Measurements from ENCODE around the gene ZNF445. TPM values are rescaled to one million over a fixed set of nuclear protein-coding genes. Genes with fewer than 3 reads are reported as not detected.

ZNF445 gene
- total RNA-seq, 1 experiment from 2014 or later, result 11.9 TPM

DNA sequence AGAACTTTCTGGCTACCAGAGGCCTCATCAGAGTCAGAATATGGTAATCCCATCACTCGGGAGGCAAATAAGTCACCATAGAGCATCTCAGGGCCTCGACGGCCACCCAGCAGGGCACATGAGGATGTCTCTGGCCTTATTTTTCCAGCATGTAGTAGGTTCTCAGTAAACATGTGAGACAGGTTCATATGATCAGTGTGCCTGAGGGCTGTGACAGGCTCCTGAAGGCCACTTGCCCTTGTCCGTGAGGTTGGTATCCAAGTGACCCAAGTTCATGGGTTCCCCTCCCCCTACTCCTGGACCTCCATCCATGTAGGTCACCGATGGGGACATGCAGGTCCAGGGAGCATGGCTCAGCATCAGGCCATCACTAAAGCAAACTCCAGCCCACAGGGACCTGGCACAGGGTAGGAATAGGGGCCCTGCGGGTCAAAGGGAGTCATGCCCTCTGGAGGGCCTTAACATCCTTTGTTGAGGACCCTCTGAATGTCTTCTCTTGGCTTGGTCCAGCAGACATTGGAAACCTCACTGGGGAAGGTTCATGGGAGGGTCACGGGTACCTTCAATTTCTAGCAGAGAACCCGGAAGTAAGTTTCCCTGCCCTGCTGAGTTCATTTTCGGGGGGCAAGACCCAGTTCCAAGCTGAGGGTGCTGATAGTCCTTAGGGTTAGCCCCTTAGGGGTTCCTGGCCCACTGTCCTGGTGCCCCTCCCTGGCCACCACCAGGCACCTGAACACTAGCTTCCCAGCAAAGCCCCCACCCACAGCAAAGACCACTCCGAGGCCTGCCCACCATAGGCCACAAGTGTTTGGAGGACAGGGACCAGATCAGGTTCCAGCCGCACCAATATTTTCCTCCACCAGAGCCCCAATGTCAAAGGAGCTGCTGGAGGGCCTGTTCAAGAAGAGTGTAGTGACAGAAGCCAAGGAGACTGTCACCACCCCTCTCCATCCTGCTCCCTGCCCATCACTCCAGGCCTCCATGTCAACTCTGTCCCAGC is 61.1 kb downstream of the ZNF445 start:
- Histone ChIP-seq H3K27ac (ENCODE audit: low read length) (no peak overlapping the region), H3K9me3 (ENCODE audit: control insufficient read depth, insufficient read depth, low read depth, low read length) (no peaks in the 10 kb centered on the region), H3K27me3 (ENCODE audit: control insufficient read depth, insufficient read depth, low read length) (no peaks in the 10 kb centered on the region), H3K4me3 (ENCODE audit: low read depth in 2 of 2, low read length in 2 of 2) (no peak overlapping the region), H3K4me1 (ENCODE audit: control insufficient read depth, insufficient read depth, low read length) (no peaks in the 10 kb centered on the region), H3K36me3 (ENCODE audit: control insufficient read depth, insufficient read depth, low read length) (no peaks in the 10 kb centered on the region)
- no peak for ATAC-seq
- BruUV-seq (replicated peaks), result no TSS peak
- in situ Hi-C loops (cut with HindIII; ENCODE audit: low pct_unique_long_range_greater_than_20kb, low sequenced_read_pairs), result no loop called here
- ChIA-PET POLR2A (no interaction called here), CTCF (no interaction called here)
- TF ChIP-seq, protein P1, sequence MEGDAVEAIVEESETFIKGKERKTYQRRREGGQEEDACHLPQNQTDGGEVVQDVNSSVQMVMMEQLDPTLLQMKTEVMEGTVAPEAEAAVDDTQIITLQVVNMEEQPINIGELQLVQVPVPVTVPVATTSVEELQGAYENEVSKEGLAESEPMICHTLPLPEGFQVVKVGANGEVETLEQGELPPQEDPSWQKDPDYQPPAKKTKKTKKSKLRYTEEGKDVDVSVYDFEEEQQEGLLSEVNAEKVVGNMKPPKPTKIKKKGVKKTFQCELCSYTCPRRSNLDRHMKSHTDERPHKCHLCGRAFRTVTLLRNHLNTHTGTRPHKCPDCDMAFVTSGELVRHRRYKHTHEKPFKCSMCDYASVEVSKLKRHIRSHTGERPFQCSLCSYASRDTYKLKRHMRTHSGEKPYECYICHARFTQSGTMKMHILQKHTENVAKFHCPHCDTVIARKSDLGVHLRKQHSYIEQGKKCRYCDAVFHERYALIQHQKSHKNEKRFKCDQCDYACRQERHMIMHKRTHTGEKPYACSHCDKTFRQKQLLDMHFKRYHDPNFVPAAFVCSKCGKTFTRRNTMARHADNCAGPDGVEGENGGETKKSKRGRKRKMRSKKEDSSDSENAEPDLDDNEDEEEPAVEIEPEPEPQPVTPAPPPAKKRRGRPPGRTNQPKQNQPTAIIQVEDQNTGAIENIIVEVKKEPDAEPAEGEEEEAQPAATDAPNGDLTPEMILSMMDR (IDR thresholded peaks at IDR 0.05), result no peak
- no peak for DNase-seq (ENCODE audit: low read depth, low spot score)
- intact Hi-C loops (cut with micrococcal nuclease; ENCODE audit: unreplicated experiment), result no loop called here

- Histone ChIP-seq H3K9me3 (ENCODE audit: control insufficient read depth, insufficient read depth, low read depth, low read length) (no peaks in the 10 kb centered on the region), H3K4me1 (ENCODE audit: control insufficient read depth, insufficient read depth, low read length) (no peaks in the 10 kb centered on the region), H3K4me3 (ENCODE audit: low read depth in 2 of 2, low read length in 2 of 2) (no peak overlapping the region), H3K27ac (ENCODE audit: low read length) (no peak overlapping the region), H3K27me3 (ENCODE audit: control insufficient read depth, insufficient read depth, low read length) (no peaks in the 10 kb centered on the region), H3K36me3 (ENCODE audit: control insufficient read depth, insufficient read depth, low read length) (no peaks in the 10 kb centered on the region)
- ChIA-PET POLR2A (no interaction called here), CTCF (interaction anchor here (0.6 kb wide), 1 partner anchor 56 kb away, joined by 6 read pairs; no protein-coding TSS in a partner anchor)
- DNase-seq (ENCODE audit: low read depth, low spot score) (no peak), ATAC-seq (no peak)
- in situ Hi-C loops (cut with HindIII; ENCODE audit: low pct_unique_long_range_greater_than_20kb, low sequenced_read_pairs) (no loop called here), intact Hi-C loops (cut with micrococcal nuclease; ENCODE audit: unreplicated experiment) (no loop called here)
- TF ChIP-seq, protein P2, sequence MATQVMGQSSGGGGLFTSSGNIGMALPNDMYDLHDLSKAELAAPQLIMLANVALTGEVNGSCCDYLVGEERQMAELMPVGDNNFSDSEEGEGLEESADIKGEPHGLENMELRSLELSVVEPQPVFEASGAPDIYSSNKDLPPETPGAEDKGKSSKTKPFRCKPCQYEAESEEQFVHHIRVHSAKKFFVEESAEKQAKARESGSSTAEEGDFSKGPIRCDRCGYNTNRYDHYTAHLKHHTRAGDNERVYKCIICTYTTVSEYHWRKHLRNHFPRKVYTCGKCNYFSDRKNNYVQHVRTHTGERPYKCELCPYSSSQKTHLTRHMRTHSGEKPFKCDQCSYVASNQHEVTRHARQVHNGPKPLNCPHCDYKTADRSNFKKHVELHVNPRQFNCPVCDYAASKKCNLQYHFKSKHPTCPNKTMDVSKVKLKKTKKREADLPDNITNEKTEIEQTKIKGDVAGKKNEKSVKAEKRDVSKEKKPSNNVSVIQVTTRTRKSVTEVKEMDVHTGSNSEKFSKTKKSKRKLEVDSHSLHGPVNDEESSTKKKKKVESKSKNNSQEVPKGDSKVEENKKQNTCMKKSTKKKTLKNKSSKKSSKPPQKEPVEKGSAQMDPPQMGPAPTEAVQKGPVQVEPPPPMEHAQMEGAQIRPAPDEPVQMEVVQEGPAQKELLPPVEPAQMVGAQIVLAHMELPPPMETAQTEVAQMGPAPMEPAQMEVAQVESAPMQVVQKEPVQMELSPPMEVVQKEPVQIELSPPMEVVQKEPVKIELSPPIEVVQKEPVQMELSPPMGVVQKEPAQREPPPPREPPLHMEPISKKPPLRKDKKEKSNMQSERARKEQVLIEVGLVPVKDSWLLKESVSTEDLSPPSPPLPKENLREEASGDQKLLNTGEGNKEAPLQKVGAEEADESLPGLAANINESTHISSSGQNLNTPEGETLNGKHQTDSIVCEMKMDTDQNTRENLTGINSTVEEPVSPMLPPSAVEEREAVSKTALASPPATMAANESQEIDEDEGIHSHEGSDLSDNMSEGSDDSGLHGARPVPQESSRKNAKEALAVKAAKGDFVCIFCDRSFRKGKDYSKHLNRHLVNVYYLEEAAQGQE (IDR thresholded peaks at IDR 0.05; ENCODE audit: insufficient read depth in 1 of 2, low read depth in 2 of 2, low read length in 1 of 2), result no peak
- no peak for TF ChIP-seq SIN3A (IDR thresholded peaks at IDR 0.05; ENCODE audit: borderline replicate concordance, insufficient read depth, low read depth, low read length)
- TF ChIP-seq, protein P1 (IDR thresholded peaks at IDR 0.05), result no peak
- no peak for TF ChIP-seq TCF7L2 (IDR thresholded peaks at IDR 0.05; ENCODE audit: low read depth, low read length)
- TF ChIP-seq POLR2AphosphoS5 (IDR thresholded peaks at IDR 0.05; ENCODE audit: low read depth, low read length), result no peak
- BruUV-seq (replicated peaks), result no TSS peak
These were observed 62.0 kb downstream of the ZNF445 start for GRCh38 chr3:44415421-44415820.

Measured in Panc1 (cell line).